NCI-H146 treated with DMSO at 0.1 percent for 48 hours (cell line): ENCODE data around the gene DUSP8.

ENCODE experiments used
- DNase-seq: peaks from one replicate; lab custom pipeline; 2025; ENCODE audit not compliant: unreplicated experiment; lab: John Stamatoyannopoulos, UW

DUSP8 gene

GRCh38 chr11:1567052-1567720 lies 4.9 kb downstream of the DUSP8 start:
- no peak for DNase-seq

GRCh38 chr11:1566381-1567051 lies 5.6 kb downstream of the DUSP8 start:
- DNase-seq, result no peak

GRCh38 chr11:1565904-1566247 lies 6.2 kb downstream of the DUSP8 start:
- DNase-seq, result no peak

GRCh38 chr11:1565173-1565903 lies 6.7 kb downstream of the DUSP8 start:
- no peak for DNase-seq

- no peak for DNase-seq
These were observed 7.4 kb downstream of the DUSP8 start for GRCh38 chr11:1564535-1565172.

- no peak for DNase-seq
These were observed 8.2 kb downstream of the DUSP8 start for GRCh38 chr11:1563697-1564534.

GRCh38 chr11:1563149-1563638 lies 8.9 kb downstream of the DUSP8 start:
- no peak for DNase-seq

GRCh38 chr11:1562469-1563148 lies 9.5 kb downstream of the DUSP8 start:
- DNase-seq, result no peak

- DNase-seq, result no peak
These were observed 10.1 kb downstream of the DUSP8 start for GRCh38 chr11:1561955-1562354.

GRCh38 chr11:1561266-1561665 lies 10.8 kb downstream of the DUSP8 start:
- DNase-seq, result no peak

GRCh38 chr11:1560649-1561251 lies 11.3 kb downstream of the DUSP8 start:
- DNase-seq, result no peak

GRCh38 chr11:1560002-1560648 lies 11.9 kb downstream of the DUSP8 start:
- DNase-seq, result no peak

GRCh38 chr11:1559111-1559951 lies 12.7 kb downstream of the DUSP8 start:
- DNase-seq, result no peak

GRCh38 chr11:1558775-1559110 lies 13.3 kb downstream of the DUSP8 start:
- no peak for DNase-seq

GRCh38 chr11:1557904-1558774 lies 13.9 kb downstream of the DUSP8 start:
- DNase-seq, result no peak

GRCh38 chr11:1557051-1557884 lies 14.8 kb downstream of the DUSP8 start:
- DNase-seq, result no peak
